ENCODE measurements around the gene MEMO1.
"Not testable (repeated sequence)": the region's sequence is repeated elsewhere in the genome, so short reads cannot be mapped to it uniquely, and the experiment has no call there.

Gene MEMO1

DNA sequence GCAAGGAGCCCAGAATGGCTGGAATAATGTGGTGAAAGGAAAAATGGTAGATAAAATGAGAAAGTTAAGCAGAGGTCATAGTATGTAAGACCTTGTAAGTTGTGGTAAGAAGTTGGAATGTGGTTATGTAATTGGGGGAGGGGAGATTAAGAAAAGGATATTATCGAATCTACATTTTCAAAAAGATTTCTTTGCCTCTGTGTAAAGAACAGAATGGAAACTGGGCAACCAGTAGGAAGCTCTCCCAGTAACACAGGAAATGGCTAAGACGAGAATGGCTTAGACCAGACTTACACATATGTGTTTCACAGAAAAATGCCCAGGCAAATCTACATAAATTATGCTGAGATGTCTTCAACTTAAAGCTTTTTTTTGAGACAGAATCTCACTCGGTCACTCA, 13.2 kb downstream of the MEMO1 start:
- DNase-seq: no peak

DNA sequence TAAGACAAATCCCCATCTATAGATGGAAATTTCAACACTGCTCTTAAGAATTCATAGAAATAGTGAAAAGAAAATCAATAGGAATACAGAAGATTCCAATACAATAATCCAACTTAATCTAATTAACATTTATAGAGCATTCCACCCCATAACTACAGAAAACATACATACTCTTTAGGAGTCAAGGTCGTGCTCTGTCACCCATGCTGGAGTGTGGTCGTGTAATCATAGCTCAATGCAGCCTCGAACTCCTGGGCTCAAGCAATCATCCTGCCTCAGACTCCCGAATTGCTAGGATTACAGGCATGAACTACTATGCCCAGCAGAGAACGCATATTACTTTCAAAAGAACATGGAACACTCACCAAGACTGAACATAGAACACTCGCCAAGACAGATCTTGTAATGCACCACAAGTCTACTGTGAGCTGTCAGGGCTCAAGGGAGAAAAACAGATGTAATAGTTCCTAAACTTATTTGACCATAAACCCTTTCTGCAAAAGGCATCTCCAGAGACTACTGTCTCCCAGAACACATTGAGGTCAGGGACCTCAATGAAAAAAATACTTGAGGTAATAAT, 14.1 kb downstream of the MEMO1 start:
- no peak for DNase-seq

DNA sequence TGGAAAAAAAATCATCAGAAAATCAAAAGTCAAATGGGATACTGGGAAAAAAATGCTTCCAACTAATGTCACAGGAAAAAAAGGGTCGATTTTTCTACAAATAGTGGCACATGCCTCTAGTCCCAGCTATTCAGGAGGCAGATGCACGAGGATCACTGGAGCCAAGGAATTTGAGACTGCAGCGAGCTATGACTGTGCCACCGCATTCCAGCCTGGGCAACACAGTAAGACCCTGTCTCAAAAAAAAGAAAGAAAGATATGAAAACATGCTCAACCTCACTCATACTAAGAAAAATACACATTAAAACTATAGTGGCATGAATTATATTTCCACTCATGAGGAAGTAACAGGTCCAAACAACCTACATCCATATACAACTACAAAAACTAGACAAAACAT, 17.9 kb downstream of the MEMO1 start:
- DNase-seq: no peak

DNA sequence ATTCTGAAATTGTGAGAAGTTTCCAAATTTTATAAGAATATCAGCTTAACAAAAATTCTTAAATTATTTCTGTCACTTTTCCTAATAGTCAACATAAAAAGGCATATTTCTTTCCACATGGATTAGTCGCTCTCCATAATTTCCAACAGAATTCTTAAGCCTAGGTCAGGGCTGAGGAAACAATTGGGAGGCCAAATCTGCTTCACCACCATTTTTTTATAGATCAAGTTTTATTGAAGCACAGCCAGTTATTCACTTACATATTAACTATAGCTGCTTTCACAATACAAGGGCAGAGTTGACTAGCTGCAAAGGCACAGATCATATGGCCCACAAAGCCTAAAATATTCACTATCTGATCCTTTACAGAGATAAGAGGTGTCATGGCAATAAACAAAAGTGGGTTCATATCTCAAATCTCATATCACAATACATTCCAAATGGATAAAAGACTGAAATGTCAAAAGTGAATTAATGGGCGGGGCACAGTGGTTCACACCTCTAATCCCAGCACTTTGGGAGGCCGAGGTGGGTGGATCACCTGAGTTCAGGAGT, 18.7 kb downstream of the MEMO1 start:
- DNase-seq: no peak

DNA sequence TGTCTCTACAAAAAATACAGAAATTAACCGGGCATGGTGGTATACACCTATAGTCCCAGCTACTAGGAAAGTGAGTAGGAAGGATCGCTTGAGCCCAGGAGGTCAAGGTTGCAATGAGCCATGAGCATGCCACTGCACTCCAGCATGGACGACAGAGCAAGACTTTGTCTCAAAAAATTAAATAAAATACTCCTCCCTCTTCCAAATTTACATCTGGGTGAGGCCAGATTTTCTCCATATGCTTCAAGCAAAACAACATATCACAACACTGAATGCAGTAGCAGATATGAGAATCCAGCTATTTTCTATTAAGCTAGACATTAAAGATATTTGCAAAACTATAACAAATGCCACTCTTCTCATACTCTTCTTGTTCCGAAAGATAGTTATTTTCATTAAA, 20.9 kb downstream of the MEMO1 start:
- DNase-seq: no peak

DNA sequence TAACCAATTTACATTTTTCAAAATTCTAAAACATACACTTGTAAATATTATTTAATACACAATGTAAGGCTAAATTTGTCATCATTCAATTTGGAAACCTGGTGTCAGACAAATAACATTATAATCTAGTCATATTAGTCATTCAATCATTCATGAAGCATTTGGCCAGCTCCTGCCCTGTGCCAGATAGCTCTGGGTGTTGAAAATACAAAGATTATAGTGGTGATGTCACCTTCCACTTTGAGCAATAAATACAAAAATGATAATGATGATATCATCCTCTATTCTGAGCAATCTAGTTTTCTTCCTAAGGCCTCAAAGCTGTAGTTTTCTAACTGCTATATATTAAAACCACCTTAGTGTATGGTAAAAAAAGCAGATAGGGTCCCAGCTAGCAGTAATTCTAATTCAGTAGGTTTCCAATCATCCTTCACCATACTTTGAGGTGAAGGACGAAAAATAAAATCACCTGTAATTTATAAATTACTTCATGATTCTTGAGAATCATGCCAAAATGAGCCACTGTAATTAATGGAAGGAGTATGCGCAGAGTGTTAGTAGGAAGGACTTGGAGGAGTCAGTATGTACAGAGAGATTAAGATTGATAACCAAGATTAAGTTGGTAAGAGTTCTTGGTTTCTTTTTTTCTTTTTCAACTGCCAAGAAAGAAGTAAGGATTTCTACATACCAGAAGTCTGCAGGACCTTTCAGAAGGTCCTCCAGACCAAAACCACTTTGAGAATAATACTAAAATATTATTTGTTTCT, 23.2 kb downstream of the MEMO1 start:
- DNase-seq: no peak

DNA sequence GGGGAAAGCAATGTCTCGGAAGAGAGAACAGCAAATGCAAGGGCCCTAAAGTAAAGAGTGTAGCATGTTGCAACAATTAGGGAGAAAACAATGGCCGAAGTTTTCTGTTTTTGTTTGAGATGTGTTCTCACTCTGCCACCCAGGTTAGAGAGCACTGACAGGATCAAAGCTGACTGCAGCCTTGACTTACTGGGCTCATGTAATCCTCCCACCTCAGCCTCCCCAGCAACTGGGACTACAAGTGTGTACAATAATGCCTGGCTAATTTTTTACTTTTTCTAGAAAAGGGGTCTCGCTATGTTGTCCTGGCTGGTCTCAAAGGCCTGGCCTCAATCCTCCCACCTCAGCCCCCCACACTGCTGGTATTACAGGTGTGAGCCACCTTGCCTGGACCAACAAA, 23.9 kb downstream of the MEMO1 start:
- DNase-seq: no peak

DNA sequence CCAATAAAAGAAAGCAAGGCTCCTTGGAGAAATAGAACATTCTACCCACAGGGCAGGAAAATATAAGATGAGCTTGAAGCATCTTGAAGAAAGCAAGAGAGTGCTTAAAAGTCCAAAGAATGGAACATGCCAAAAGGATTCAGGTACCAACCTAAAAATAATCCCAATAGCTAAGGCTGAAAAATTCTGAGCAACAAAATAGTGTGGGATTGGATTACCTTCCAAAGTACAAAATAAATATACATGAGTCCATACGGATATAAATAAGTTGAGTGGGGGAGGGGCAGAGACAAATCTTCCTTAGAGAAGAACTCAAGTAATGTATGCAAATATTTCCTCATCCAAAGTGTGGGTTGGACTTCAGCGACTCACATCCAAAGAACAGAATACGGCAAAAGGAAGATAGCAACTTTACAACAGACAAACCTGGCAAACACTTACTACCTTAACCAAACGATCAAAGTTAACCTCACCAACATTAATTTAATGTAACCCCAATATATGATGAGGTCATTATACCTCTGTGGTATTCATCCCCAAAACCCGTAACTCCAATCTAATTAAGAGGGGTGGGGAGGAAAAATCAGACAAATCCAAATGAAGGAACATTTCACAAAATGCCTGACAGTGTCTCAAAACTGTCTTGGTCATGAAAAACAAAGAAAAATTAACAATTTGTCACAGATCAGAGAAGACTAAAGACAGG, 26.9 kb downstream of the MEMO1 start:
- DNase-seq: no peak

DNA sequence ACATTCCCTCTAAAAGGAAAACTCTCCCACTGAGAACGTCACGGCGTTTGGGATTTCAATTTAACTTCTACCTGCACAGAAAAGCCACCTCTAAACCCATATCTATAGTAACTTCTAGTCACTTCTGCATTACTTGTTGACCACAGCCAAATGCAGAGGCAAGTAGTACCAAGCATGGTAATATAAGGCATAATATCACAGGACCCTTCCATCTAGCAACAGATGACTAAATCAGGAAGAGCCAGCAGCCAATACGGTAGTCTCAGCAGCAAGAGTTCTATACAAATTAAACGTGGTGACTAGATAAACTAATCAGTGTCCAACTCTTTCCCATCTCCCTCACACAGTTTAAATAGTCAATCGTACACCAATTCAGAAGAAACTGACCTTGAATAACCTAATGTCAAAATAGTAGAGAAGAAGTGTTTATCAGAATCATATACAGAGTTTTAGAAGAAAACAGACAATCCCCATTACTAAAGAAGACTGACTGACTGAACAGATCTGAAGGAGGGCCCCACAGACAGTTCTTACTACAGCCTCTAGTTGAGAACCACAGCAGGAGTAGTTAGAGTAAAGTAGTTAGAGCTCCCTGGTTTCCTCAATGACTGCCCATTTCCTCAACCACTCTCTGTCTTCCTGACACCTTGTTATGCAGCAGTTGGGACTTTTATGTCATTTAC, 30.0 kb downstream of the MEMO1 start:
- DNase-seq: no peak

DNA sequence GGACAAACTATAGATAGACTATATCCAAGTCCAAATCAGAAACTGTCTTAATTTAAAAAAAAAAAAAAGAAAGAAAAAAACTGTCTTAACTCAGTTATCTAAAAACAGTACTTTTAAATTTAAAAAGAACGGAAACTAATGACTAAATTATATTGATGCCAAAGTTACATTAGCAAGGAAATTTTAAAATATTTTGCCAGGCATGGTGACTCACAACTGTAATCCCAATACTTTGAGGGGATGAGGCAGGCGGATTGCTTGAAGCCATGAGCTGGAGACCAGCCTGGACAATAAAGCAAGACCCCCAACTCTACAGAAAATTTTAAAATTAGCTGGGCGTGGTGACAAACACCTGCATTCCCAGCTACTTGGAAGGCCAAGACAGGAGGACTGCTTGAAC, 30.9 kb downstream of the MEMO1 start:
- DNase-seq: no peak

DNA sequence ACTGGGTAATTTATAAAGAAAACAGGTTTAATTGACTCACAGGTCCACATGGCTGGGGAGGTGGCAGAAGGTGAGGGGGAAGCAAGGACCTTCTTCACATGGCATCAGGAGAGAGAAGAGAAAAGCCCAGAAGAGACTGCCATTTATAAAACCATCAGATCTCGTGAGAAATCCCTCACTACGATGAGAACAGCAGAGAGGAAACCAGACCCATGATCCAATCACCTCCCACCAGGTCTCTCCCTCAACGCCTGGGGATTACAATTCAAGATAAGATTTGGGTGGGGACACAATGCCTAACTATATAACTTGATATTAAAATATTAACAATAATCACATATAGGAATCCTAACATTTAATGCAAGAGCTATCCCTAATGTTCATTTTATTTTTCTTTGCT, 31.8 kb downstream of the MEMO1 start:
- DNase-seq: no peak

DNA sequence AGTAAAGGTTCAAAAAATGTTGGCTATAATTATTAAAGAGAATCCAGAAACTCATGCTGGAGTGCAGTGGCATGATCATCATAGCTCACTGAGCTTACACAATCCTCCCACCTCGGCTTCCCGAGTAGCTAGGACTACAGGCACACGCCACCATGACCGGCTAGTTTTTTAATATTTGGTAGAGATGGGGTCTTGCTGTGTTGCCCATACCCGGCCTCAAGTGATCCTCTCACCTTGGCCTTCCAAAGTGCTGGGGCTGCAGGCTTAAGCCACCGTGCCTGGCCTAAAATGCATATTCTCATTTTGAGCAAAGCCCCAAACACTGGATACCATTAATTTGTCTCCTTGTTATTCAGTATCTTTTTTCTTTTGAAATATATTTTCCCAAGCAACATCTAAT, 32.4 kb downstream of the MEMO1 start:
- no peak for DNase-seq

DNA sequence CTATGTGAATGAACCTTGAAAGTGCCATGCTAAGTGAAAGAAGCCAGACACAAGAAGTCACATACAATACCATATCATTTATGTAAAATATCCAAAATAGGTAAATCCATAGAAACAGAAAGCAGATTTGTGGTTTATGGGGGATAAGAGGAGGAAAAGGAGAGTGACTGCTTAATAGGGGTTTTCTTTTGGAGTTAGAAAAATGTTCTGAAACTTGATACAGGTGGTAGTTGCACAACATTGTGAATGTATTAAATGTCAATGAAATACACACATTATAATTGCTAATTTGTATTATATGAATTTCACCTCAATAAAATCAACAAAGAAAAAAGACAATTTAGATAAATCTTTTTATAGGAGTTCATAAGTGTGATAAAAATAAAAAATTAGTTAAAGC, 37.1 kb downstream of the MEMO1 start:
- no peak for DNase-seq

DNA sequence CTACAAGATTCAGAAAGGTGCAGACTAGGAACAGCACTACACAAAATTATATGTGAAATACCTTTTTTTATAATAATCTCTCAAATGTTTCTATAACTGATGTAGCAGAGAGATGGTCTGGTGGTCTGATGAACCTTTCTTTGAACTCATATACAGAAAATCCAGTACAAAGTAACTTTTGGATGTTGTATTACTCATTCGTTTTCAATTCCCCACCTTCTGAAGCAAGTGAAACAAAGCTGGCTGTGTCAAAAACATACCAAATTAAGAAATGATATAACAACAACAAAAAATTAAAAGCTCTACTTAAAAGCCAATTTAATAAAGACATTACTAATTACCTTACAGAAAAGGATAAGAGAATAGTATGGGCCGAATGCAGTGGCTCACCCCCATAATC, 38.7 kb downstream of the MEMO1 start:
- no peak for DNase-seq

DNA sequence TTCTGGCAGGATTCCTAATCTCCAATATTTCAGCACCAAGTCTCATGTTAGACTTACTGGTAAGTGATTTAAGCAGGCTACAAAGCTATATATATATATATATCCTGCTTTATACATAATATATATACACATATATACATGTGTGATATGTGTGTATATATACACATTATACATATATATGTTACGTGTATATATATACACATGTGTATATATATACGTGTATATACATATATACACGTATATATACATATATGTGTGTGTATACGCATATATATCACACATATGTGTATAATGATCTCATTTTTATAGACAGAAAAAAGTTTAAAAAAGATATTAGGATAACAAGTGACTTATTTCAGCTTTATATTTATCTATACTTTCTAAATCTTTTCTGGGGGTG, 41.6 kb downstream of the MEMO1 start:
- DNase-seq: no peak

DNA sequence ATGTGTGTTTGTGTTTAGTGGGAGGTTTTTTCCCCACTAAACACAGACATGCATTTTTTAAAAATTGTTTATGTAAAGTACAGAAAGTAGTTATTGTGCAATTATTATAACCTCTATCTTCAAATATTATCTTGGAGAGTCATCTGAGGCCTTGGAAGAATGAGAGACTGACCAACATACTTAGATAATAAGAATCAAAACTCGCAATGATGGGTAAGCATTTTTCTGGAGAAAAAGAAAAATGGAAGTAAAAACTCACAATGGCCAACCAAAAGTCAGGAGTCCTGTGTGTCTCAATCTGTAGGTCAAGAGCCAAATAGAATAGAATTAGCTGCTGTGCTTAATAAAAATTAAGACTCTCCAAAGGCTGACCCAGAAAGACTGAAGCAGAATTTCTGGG, 43.0 kb downstream of the MEMO1 start:
- no peak for DNase-seq

DNA sequence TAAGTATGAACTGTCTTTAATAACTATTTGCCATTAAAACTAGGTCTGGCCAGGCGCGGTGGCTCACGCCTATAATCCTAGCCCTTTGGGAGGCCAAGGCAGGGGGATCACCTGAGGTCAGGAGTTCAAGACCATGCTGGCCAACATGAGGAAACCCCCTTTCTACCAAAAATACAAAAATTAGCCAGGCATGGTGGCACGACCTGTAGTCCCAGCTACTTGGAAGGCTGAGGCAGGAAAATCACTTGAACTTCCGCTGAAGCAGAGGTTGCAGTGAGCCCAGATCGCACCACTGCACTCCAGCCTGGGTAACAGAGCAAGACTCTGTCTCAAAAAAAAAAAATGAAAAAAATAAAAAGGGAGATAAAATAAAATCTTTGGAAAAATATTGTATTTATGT, 44.4 kb downstream of the MEMO1 start:
- not testable (repeated sequence) for DNase-seq

DNA sequence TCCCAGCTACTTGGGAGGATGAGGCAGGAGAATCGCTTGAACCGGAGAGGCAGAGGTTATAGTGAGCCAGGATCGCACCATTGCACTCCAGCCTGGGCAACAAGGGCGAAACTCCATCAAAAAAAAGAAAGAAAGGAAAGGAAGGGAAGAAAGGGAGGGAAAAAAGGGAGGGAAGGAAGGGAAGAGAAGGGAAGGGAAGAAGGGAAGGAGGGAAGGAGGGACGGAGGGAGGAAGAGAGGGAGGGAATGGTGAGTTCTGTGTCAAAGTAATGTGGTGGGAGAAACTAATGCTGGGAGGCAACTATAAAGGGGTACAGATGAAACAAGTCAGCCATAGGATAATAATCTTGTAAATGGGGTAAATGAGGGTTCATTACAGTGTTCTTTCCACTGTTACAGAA, 45.7 kb downstream of the MEMO1 start:
- no peak for DNase-seq

DNA sequence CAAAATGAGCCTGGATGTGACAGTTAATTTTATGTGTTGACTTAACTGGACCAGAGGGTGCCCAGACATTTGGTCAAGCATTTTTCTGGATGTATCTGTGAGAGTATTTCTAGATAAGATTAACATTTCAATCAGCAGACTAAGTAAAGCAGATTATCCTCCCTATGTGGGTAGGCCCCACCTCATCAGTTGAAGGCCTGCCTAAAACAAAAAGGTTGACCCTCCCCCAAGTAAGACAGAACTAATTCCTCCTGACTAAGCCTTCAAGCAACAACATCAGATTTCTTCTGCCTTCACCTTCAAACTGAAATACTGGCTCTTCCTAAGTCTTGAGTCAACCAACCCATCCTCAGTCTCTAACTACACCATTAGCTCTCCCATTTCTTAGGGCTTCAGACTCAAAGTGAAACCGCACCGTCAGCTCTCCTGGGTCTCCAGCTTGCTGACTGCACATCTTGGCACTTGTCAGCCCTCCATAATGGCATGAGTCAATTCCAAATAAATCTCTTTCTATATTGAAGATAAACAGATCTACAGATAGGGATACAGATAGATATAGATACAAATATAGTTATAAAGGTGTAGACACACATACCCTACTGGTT, 47.9 kb downstream of the MEMO1 start:
- DNase-seq: no peak

DNA sequence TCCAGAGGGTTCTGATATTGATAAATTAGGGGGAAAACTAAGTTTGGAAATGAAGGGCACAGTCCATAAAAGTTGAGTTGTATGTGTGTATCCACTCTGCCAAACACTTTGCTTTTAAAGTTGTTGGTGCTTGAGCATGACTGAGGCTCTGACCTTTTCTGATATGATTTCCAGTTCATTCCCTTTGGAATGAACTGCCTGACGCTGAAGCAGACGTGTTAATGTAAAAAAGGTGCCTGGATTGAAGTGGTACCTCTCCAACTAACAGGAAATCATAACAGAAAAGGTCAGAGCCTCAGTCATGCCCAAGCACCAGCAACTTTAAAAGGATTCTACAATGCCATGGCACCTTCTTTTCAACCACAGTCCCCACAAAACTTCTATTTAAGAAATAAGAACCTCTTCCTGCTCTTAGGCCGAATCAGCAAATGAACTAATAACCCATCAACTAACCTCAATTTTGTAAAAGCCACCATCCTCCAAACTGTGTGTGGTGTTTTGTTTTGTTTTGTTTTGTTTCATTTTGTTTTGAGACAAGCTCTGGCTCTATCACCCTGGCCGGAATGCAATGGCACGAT, 52.6 kb downstream of the MEMO1 start:
- no peak for DNase-seq

DNA sequence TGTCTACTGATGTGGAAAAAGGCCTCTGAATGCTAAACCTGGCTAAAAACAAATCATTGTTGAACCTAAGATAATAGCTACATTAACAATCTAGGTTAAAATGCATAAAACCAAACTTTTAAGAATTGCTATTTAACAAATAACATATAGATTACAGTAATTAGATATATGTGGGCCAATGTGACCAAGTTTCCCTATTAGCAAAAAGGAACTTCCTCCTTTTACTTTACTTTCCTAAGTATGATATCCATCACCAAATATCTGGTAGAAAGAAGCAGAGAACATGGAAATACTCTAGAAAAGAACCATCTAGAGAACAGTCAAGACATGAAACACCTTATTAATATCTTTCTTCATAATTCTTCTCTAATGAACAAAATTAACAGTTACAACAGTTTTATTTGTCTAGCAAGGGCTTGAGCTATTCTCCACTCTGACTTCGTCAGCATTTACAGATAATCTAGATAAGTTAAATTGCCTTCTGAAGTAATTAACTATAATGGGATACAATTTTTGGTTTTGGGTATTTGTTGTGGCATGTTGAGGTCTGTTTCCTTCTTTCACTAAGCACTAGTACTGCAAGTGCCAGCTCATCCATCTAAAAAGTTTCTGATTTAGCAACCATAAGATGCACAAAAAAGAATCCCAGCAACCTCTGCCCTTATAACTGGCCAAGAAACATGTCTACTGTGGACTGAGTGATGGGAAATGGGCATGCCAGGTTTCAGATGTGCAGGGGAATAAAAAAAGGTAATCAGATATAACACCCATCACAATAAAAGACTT, 53.3 kb downstream of the MEMO1 start:
- DNase-seq: no peak

DNA sequence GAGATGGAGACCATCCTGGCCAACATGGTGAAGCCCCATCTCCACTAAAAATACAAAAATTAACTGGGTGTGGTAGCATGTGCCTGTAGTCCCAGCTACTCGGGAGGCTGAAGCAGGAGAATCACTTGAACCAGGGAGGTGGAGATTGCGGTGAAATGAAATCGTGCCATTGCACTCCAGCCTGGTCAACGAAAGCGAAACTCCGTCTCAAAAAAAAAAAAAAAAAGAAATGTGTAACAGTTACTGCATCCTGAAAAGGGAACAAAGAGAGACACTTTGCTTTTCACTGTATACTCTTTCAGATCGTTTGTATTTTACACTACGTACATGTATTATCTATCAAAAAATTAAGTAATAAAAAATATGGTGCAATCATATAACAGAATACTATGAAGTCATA, 53.9 kb downstream of the MEMO1 start:
- not testable (repeated sequence) for DNase-seq

Data from KG1 (cell line).